GM19043 (cell line): ENCODE measurements around the gene ACTR3C.

ENCODE experiments used
- ATAC-seq: cut with Tn5 transposase; IDR thresholded peaks from one replicate; pipeline ENCODE4 v1.9.1; 2021; ENCODE audit warnings: low read depth; ENCODE audit not compliant: unreplicated experiment

The ACTR3C gene

DNA sequence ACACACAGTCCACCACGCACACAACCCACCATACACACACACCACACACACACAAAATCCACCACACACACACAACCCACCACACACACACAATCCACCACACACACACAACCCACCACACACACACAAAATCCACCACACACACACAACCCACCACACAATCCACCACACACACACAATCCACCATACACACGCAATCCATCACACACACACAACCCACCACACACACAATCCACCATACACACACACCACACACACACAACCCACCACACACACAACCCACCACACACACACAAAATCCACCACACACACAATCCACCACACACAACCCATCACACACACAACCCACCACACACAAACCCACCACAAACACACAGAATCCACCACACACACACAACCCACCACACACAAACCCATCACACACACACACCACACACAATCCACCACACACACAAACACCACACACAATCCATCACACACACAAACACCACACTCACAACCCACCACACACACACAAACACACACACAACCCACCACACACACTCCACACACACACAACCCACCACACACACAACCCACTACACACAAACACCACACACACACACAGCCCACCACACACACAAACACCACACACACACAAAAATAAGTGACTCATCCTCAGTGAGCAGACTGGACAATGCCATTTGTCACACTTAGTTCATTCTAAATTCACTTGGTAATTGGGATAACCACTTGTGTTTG is 36.4 kb upstream of the ACTR3C start:
- no peak for ATAC-seq

DNA sequence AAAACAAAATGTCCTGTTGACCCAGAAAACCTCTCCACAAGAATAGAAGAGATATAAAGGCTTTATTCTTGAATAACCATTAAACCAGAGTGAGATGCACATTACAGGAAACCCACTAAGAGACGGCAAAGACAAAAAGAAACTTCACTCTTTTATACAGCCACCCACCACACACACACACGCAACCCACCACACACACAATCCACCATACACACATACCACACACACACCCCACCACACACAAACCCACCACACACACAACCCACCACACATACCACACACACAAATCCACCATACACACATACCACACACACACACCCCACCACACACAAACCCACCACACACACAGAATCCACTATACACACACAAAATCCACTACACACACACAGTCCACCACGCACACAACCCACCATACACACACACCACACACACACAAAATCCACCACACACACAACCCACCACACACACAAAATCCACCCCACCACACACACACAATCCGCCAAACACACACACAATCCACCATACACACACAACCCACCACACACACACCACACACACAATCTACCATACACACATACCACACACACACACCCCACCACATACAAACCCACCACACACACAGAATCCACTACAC is 35.8 kb upstream of the ACTR3C start:
- ATAC-seq: no peak

GRCh38 chr7:150358433-150358832 is 35.1 kb upstream of the ACTR3C start:
- ATAC-seq: no peak

DNA sequence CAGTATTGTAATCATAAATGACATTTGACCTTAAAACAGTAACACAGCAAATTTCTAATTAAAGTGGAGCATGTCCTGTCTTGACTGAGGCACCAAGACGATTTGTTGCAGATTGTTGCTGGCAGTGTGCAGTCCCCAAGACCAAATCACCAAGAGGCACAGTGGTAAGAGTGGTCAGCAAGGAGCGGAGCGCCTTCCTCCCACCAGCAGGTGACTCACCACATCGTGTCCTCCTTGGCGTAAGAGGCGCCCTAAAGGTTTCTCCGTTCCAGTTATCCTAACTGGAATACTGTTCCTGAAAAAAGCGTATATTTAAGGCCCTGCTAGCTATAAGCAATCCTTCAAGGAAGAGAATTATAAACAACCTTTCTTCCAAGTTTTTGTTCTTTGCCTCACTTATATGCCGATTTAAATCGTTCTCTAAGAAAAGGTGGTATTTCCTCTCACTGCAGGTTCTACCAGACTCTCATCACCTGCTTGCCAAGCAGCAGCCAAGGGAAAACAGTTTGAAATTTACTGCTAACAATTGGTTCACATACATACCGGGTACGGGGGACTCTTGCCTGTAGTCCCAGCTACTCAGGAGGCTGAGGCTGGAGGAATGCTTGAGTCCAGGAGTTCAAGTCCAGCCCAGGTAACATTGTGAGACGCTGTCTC is 34.6 kb upstream of the ACTR3C start:
- ATAC-seq: no peak

DNA sequence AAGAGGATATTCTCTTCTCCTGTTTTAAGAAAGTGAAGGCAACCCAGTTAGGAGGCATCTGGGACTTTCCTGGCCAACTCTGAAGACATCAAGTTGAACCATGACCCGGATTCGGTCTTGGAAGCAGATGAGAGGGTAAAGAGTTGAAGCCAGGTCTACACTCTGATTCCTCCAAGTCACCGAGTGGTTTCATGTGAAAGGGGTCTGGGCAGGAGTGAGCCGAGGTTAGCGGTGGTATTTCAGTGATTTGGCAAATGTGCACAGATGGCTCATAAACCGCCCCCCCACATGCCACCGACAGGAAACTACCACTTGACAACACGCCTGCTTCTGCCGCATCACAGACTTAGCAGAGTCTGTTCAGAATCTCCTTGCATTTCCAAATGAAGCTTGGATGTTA is 33.9 kb upstream of the ACTR3C start:
- ATAC-seq: no peak

GRCh38 chr7:150356265-150356897 is 33.0 kb upstream of the ACTR3C start:
- no peak for ATAC-seq

DNA sequence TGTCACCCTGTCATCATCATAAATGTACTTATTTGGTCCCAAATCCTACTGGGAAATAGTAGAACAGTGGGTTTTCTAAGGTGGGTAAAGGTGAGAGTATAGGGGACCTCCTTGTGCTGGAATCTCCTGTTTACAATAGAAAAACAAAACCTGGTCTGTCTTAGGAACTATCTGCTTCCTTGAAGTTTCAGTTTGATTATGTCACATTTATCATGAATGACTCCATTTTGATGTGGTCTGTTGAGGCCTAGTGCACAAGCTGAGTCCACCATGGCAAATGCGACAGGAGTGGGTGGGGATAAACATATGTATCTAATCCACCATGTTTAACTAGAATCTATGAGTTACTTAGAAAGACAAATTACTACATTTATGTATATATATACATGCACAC is 32.3 kb upstream of the ACTR3C start:
- ATAC-seq: no peak

- no peak for ATAC-seq
Measured at GRCh38 chr7:150351587-150352194, 28.3 kb upstream of the ACTR3C start.

- no peak for ATAC-seq
Measured at GRCh38 chr7:150346922-150347321, 23.6 kb upstream of the ACTR3C start.

GRCh38 chr7:150345012-150345411 is 21.7 kb upstream of the ACTR3C start:
- no peak for ATAC-seq

- no peak for ATAC-seq
Measured at GRCh38 chr7:150344299-150344698, 21.0 kb upstream of the ACTR3C start.

GRCh38 chr7:150343225-150343624 is 19.9 kb upstream of the ACTR3C start:
- ATAC-seq: no peak

GRCh38 chr7:150342121-150342408 is 18.7 kb upstream of the ACTR3C start:
- ATAC-seq: no peak

- ATAC-seq: no peak
Measured at GRCh38 chr7:150341263-150342120, 18.1 kb upstream of the ACTR3C start, which contains the start of gene RARRES2. Gene RARRES2, minus strand, starts transcription at chr7:150341629. Its CDS starts 1,020 bp downstream, at chr7:150340609.

- ATAC-seq: no peak
Measured at GRCh38 chr7:150340875-150341262, 17.5 kb upstream of the ACTR3C start.

DNA sequence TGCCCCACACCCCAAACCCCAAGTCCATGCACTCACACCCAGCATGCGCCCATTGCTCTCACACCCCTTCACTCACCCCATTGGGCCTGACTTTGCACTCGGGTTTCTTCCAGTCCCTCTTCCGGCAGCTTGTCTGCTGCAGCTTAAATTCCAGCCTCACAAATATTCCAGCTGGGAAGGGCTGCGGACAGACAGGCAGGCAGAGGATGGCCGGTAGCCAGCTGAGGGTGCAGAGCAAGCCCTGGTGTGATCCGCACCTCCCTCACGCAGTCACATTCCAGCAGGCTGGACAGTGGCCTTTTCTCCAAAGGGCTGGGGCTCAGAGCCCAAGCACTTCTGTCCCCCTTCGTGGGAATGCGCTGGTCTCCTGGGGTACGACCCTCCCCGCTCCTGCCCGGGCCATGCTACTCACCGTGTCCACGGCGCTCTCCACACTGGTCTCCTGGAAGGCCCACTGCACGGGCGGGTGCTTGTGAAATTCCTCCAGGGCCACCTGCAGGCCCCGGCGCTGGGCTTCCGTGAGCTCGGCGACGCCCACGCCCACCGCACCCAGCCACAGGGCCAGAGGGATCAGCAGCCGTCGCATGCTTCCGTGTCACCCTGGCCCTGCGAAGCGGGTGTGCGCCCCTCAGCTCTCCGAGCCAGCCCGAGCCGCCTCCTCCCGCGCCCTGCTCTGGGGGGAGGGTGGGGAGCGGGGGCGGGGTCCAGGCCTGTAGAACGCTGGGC is 16.8 kb upstream of the ACTR3C start:
- ATAC-seq: no peak

- no peak for ATAC-seq
Measured at GRCh38 chr7:150339409-150339809, 16.1 kb upstream of the ACTR3C start.

DNA sequence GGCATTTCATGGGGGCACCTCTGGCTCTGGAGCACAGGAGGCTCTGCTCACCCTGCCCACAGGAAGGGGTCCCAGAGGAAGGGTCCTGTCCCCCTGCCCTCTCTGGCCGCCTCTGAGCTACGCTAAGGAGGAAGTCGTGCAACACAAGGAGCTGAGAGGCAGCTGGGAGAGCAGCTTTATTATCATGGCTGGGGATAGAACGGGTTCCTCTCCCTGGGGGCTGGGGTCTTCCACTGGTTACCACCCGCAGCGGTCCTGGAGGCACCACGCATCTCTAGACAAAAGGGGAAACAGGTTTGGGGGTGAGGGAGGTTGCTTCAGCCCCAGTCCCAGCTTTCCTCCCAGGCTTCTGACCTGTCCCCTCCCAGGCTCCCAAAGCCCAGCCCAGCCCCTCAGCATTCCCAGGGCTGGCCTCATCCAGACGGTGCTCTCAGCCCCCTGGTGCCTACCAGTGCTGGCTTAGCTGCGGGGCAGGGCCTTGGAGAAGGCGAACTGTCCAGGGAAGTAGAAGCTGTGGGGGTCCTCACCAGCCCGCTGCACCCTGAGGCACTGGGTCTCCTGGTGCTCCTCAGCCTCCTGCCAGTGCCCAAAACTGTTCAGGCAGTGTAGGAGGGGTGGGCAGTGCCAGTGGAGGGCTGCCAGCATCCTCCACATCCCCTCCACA is 15.0 kb upstream of the ACTR3C start:
- ATAC-seq: no peak

DNA sequence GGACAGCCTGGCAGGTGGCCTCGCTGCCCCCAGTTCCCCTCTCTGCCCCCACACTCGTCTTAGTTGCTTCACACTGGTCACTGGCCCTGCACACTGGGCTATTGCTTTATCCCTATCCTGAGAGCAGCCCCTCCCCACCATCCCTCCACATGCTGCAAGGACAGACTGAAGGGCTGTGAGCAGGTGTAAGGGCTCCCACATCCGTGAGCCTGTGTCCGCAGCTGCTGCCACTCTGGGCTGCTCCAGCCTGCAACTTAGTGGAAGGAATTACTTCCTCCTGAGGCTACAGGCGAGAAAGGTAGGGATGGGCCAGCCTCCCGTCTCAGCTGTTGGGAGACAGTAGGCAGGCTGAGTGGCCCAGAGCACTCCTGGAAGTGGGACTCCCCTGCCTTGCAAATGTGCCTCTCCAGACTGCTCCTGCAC is 14.3 kb upstream of the ACTR3C start:
- no peak for ATAC-seq
